HepG2 (cell line): ENCODE measurements around the gene UPK1A. TPM values are rescaled to one million over a fixed set of nuclear protein-coding genes. Genes with fewer than 3 reads are reported as not detected.

Experiments
- BATF2 ChIP-seq: sonication (generic); formaldehyde crosslinking; IDR thresholded peaks from 2 replicates; pipeline ENCODE4 v1.8.0; 2022; ENCODE audit warnings: mild to moderate bottlenecking, missing genetic modification reagents, moderate library complexity
- BRCA1 ChIP-seq: sonication (generic); formaldehyde crosslinking; IDR thresholded peaks from 2 replicates; pipeline ENCODE4 v1.4.0; 2020; ENCODE audit warnings: missing genetic modification reagents
- KIAA2018 ChIP-seq: sonication (generic); formaldehyde crosslinking; IDR thresholded peaks from 2 replicates; pipeline ENCODE4 v1.5.0; 2020; ENCODE audit warnings: mild to moderate bottlenecking, missing genetic modification reagents, borderline replicate concordance
- MIER3 ChIP-seq: IDR thresholded peaks from 2 replicates; pipeline ENCODE4 v1.6.1; 2016; ENCODE audit warnings: missing compliant biosample characterization, borderline replicate concordance
- NPAS2 ChIP-seq: sonication (generic); formaldehyde crosslinking; IDR thresholded peaks from 2 replicates; pipeline ENCODE4 v1.8.0; 2022; ENCODE audit warnings: mild to moderate bottlenecking, missing genetic modification reagents, borderline replicate concordance
- SKIL ChIP-seq: sonication (generic); formaldehyde crosslinking; IDR thresholded peaks from 2 replicates; pipeline ENCODE4 v1.8.0; 2022; ENCODE audit warnings: missing genetic modification reagents, mild to moderate bottlenecking, moderate library complexity, borderline replicate concordance
- TFDP1 ChIP-seq: IDR thresholded peaks from 2 replicates; pipeline ENCODE4 v1.6.1; 2016; ENCODE audit warnings: missing compliant biosample characterization, missing genetic modification reagents, borderline replicate concordance
- ZNF280B ChIP-seq: sonication (generic); formaldehyde crosslinking; IDR thresholded peaks from 2 replicates; pipeline ENCODE4 v1.5.0; 2020; ENCODE audit warnings: missing genetic modification reagents, mild to moderate bottlenecking, borderline replicate concordance
- ZNF761 ChIP-seq: sonication (generic); formaldehyde crosslinking; conservative IDR thresholded peaks from 2 replicates; pipeline ENCODE4 v1.4.0; 2020; ENCODE audit warnings: mild to moderate bottlenecking, missing genetic modification reagents
- polyA plus RNA-seq, 8 experiments: library from polyadenylated mRNA; depleted of rRNA in 3 of 8; stranded (reverse) in 7 of 8; unstranded in 1 of 8; fragments of >200 nt; fragmentation: Illumina TruSeq in 4 of 8; extraction: Trizol in 4 of 8; gene quantifications; 2 replicates each; pipeline versions ENCODE4 v1.2.1 to v1.2.3, GENCODE V29; 2011 to 2016; ENCODE audit warnings: low read depth in 4 of 8, missing spikeins in 1 of 8, mixed read lengths in 1 of 8; ENCODE audit not compliant: insufficient read depth in 1 of 8
- total RNA-seq, 5 experiments: library from RNA; depleted of rRNA; stranded (reverse); fragments of >200 nt; fragmentation: Illumina TruSeq; extraction: Trizol; gene quantifications; 2 replicates each; pipeline ENCODE4 v1.2.3, GENCODE V29; 2016; ENCODE audit warnings: low read depth in 1 of 5
- TF ChIP-seq, protein P1 (sequence below): IDR thresholded peaks from 2 replicates; pipeline ENCODE4 v1.6.1; 2012; ENCODE audit warnings: inconsistent platforms
- TF ChIP-seq, protein P2 (sequence below): IDR thresholded peaks from 2 replicates; pipeline ENCODE4 v1.6.1; 2016; ENCODE audit warnings: mild to moderate bottlenecking

The UPK1A gene
- total and polyA plus RNA-seq, 2 of the 13 experiments (the other 11 are each of a cell fraction or from before 2014, with no cell fraction given) = 2.9 TPM; not detected in 1

DNA sequence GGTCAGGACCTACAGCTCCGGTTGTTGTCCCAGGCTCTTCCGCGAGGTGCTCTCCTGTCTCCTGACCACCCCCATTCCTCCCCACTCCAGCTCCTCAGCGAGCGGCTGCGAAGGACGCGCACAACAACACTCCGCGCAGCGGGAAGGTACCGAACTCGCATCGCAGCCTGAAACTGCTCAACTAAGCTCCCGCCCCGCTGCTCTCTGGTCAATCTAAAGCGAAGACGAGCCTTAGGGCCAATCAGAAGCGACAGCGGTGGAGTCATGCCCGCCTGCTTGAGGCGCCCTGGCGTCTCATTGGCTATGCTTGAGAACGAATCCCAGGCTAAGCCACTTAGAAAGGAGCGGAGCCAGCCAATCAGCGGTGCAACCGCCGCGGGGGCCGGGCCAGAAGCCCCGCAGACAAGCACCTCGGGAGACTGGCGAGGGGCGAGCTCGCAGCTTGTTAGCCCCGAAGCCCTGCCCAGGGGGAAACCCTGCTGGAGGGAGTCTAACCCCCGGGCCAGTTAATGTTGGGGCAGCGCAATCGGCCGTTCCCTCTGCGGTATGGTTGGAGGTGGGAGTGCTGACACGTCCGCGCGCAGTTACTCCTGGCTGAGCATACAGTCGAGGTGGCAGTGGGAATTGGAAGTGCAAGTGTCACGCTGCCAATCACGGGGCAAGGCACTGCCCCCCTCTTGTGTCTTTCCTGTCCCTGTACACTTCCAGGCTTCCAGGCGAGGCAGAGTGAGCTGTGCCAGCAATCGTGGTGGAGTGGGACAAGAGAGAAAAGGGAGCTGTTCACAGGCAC lies 36.1 kb downstream of the UPK1A start (continued):
- TF ChIP-seq KIAA2018 (no peak), SKIL (CRISPR knock-in tag) (no peak), TFDP1 (CRISPR knock-in tag) (peak; percentile 69; the same call in 1 of the 2 replicates), BATF2 (CRISPR knock-in tag) (no peak), ZNF280B (CRISPR knock-in tag) (no peak), MIER3 (CRISPR knock-in tag) (no peak), NPAS2 (CRISPR knock-in tag) (no peak), BRCA1 (0 out of 2 replicates have a peak, but pooled peaks have one; percentile 56), ZNF761 (CRISPR knock-in tag) (no peak)
- TF ChIP-seq, protein P1, sequence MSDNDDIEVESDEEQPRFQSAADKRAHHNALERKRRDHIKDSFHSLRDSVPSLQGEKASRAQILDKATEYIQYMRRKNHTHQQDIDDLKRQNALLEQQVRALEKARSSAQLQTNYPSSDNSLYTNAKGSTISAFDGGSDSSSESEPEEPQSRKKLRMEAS = peak; percentile 70
- TF ChIP-seq, protein P2, sequence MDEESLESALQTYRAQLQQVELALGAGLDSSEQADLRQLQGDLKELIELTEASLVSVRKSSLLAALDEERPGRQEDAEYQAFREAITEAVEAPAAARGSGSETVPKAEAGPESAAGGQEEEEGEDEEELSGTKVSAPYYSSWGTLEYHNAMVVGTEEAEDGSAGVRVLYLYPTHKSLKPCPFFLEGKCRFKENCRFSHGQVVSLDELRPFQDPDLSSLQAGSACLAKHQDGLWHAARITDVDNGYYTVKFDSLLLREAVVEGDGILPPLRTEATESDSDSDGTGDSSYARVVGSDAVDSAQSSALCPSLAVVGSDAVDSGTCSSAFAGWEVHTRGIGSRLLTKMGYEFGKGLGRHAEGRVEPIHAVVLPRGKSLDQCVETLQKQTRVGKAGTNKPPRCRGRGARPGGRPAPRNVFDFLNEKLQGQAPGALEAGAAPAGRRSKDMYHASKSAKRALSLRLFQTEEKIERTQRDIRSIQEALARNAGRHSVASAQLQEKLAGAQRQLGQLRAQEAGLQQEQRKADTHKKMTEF = peak; percentile 43
